ACC112 (cell line): ENCODE results near the gene KIR2DL1.
"Not testable (repeated sequence)": the region's sequence is repeated elsewhere in the genome, so short reads cannot be mapped to it uniquely, and the experiment has no call there.

Source experiments
- H2AFZ ChIP-seq: fragments of 200-600 bp; sonication (generic); one replicate; pipeline ENCODE4 v1.6.0; 2017; ENCODE audit warnings: antibody characterized with exemption, low read length; ENCODE audit not compliant: unreplicated experiment
- H3K27ac ChIP-seq: fragments of 200-600 bp; sonication (generic); 2 replicates; pipeline ENCODE4 v1.5.1; 2014; ENCODE audit warnings: low read depth, mild to moderate bottlenecking, antibody characterized with exemption, low read length, moderate library complexity
- H3K27me3 ChIP-seq: fragments of 200-600 bp; sonication (generic); 2 replicates; pipeline ENCODE4 v1.6.1; 2014; ENCODE audit warnings: mild to moderate bottlenecking, antibody characterized with exemption, low read length, moderate library complexity, mixed read lengths; ENCODE audit not compliant: insufficient read depth
- H3K36me3 ChIP-seq: fragments of 200-600 bp; sonication (generic); 2 replicates; pipeline ENCODE4 v1.6.1; 2016; ENCODE audit warnings: mild to moderate bottlenecking, antibody characterized with exemption, low read length, moderate library complexity, mixed read lengths; ENCODE audit not compliant: insufficient read depth
- H3K4me1 ChIP-seq: fragments of 200-600 bp; sonication (generic); one replicate; pipeline ENCODE4 v1.6.1; 2016; ENCODE audit warnings: low read length, mixed read lengths; ENCODE audit not compliant: insufficient read depth, unreplicated experiment, control insufficient read depth
- H3K4me3 ChIP-seq: fragments of 200-600 bp; sonication (generic); 2 replicates; pipeline ENCODE4 v1.5.1; 2014; ENCODE audit warnings: mild to moderate bottlenecking, low read depth, low read length
- H3K79me2 ChIP-seq: fragments of 200-600 bp; sonication (generic); one replicate; pipeline ENCODE4 v1.6.0; 2016; ENCODE audit warnings: low read length; ENCODE audit not compliant: control insufficient read depth, unreplicated experiment, insufficient read depth

The KIR2DL1 gene

DNA sequence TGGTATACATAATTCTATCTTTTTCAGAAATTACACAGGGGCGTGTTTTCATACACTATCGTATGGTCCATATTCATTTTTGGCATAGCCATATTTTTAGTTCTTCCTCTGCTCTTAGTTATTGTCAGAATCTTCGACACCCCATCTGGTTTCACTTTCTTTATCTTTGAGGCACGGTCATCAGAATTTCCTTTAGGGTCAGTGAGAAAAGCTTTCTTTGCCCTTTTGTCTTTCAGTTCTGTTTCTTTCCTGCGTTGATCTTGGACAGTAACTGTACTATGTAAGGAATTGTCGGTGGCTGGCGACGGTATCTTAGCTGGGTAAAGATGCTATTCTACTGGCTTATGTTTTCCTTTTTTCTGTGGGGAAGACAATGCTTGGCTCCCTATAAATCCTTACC, 23.2 kb downstream of the KIR2DL1 start:
- H2AFZ ChIP-seq = no peak overlapping the region

DNA sequence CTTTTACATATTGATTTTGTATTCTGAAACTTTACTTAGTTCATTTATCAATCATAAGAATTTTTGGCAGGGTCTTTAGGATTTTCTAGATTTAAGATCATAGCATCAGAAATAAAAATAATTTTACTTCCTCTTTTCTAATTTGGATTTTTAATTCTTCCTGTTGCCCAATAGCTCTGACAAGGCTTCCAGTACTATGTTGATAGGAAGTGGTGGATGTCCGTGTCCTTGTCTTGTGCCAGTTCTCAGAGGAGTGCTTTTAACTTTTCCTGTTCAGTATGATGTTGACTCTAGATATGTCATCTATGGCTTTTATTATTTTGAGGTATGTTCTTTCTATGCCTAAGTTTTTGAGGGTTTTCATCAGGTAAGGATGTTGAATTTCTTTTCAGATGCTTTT, 26.2 kb downstream of the KIR2DL1 start:
- H3K4me1 ChIP-seq = no peaks in the 10 kb centered on the region
- no peak overlapping the region for H2AFZ ChIP-seq
- no peak overlapping the region for H3K27ac ChIP-seq
- no peaks in the 10 kb centered on the region for H3K79me2 ChIP-seq
- H3K36me3 ChIP-seq = no peaks in the 10 kb centered on the region
- H3K4me3 ChIP-seq = no peak overlapping the region
- H3K27me3 ChIP-seq = no peaks in the 10 kb centered on the region

More for the DNA sequence above, 23.2 kb downstream of the KIR2DL1 start:
- H3K27ac ChIP-seq = no peak overlapping the region
- no peaks in the 10 kb centered on the region for H3K36me3 ChIP-seq
- no peaks in the 10 kb centered on the region for H3K79me2 ChIP-seq
- H3K4me3 ChIP-seq = peak overlapping the region; percentile 64
- H3K27me3 ChIP-seq = no peaks in the 10 kb centered on the region
- H3K4me1 ChIP-seq = no peaks in the 10 kb centered on the region

DNA sequence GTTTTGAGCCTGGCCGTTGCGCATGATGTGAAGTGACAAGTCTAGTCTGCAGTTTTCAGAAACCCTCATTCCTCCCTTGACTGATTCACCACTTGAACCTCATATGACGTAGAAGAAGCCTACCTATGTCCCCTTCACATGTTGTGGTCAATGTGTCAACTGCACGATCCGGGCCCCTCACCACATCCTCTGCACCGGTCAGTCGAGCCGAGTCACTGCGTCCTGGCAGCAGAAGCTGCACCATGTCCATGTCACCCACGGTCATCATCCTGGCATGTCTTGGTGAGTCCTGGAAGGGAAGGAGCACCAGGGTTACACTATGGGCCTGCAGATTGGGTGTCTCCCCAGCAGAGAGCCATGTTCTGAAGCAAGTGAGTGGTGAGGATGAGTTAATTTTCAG, 33.8 kb downstream of the KIR2DL1 start, which contains the start of gene KIR2DL4:
Gene KIR2DL4 (plus strand): TSS at position 201 of the 400 bp plus-strand sequence. CDS start 42 bp downstream, at position 243.
- Histone ChIP-seq H3K4me1 (no peaks in the 10 kb centered on the region), H3K4me3 (no peak within 1 kb of the TSS), H3K27me3 (no peaks in the 10 kb centered on the region), H3K36me3 (no peaks in the 10 kb centered on the region), H2AFZ (no peak within 1 kb of the TSS), H3K79me2 (no peaks in the 10 kb centered on the region), H3K27ac (no peak within 1 kb of the TSS)

DNA sequence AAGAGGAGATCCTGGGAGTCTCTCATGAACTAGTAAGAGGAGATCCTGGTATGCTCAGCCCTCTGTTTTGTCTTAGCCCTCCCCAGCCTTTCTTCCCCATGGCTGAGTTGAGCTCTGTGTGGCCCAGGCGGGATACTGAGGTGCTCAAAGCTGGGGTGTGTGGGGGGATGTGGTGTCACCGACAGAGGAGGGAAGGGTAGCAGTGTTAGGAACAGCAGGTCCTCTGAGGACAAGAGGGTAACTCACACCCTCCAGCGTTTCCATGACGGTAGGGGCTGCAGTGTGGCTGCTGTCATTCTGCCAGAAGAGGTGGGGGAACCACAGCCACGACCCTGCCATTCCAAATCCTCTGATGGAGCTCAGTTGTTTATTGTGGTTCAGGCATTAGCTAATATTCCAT, 34.5 kb downstream of the KIR2DL1 start:
- no peak overlapping the region for H3K4me3 ChIP-seq
- H3K4me1 ChIP-seq = no peaks in the 10 kb centered on the region
- no peak overlapping the region for H2AFZ ChIP-seq
- no peaks in the 10 kb centered on the region for H3K36me3 ChIP-seq
- H3K27me3 ChIP-seq = no peaks in the 10 kb centered on the region
- no peaks in the 10 kb centered on the region for H3K79me2 ChIP-seq
- no peak overlapping the region for H3K27ac ChIP-seq

DNA sequence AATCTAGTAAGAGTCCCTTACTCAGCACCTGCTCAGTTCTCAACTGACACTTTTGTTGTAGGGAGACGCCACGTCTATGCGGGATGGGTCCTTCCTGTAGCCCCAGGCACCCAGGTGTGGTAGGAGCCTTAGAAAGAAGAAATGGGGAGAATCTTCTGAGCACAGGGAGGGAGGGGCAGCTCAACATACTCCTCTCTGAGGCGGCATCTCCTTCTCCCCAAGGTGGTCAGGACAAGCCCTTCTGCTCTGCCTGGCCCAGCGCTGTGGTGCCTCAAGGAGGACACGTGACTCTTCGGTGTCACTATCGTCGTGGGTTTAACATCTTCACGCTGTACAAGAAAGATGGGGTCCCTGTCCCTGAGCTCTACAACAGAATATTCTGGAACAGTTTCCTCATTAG, 35.0 kb downstream of the KIR2DL1 start:
- Histone ChIP-seq H3K36me3 (no peaks in the 10 kb centered on the region), H3K4me1 (no peaks in the 10 kb centered on the region), H2AFZ (no peak overlapping the region), H3K27me3 (no peaks in the 10 kb centered on the region), H3K4me3 (no peak overlapping the region), H3K79me2 (no peaks in the 10 kb centered on the region), H3K27ac (no peak overlapping the region)

DNA sequence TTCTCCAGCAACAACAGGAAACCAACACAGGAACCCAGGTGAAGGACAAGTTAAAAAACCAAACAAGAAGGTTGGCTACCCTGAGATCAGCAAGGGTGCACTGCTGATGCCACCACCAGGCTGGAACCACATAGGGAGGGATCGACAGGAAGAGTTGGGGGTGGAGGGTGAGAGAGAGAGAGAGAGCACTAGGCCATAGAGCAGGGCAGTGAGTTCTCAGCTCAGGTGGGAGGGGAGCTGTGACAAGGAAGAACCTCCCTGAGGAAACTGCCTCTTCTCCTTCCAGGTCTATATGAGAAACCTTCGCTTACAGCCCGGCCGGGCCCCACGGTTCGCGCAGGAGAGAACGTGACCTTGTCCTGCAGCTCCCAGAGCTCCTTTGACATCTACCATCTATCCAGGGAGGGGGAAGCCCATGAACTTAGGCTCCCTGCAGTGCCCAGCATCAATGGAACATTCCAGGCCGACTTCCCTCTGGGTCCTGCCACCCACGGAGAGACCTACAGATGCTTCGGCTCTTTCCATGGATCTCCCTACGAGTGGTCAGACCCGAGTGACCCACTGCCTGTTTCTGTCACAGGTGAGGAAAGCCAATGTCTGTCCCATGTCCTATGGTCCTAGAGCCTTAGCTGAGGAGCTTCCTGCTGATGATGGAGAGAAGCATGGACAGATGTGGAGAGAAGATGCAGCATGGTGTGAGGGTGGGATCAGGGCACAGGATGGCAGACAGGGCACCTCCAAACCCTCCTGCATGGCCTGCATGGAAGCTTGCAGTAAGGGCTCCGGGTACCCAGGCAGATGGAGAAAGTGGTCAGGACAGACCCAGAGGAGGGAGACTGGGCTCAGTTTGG, 36.3 kb downstream of the KIR2DL1 start:
- H3K79me2 ChIP-seq = no peaks in the 10 kb centered on the region
- no peak overlapping the region for H2AFZ ChIP-seq
- no peak overlapping the region for H3K27ac ChIP-seq
- no peaks in the 10 kb centered on the region for H3K27me3 ChIP-seq
- H3K36me3 ChIP-seq = no peaks in the 10 kb centered on the region
- H3K4me1 ChIP-seq = no peaks in the 10 kb centered on the region
- no peak overlapping the region for H3K4me3 ChIP-seq

DNA sequence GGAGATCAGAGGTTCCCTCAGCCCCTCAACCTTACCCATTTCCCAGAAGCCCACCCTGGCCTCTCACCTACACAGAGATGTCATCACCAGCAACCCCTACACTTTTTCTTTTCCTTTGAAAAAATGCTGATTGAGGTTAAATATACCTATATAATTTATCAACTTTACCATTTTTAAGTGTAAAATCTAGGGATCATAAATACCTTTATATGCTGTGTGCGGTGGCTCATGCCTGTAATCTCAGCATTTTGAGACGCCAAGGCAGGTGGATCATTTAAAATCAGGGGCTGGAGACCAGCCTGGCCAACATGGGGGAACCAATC, 36.9 kb downstream of the KIR2DL1 start:
- no peaks in the 10 kb centered on the region for H3K27me3 ChIP-seq
- H3K4me1 ChIP-seq = no peaks in the 10 kb centered on the region
- no peak overlapping the region for H2AFZ ChIP-seq
- no peak overlapping the region for H3K27ac ChIP-seq
- H3K4me3 ChIP-seq = no peak overlapping the region
- H3K79me2 ChIP-seq = no peaks in the 10 kb centered on the region
- H3K36me3 ChIP-seq = no peaks in the 10 kb centered on the region

DNA sequence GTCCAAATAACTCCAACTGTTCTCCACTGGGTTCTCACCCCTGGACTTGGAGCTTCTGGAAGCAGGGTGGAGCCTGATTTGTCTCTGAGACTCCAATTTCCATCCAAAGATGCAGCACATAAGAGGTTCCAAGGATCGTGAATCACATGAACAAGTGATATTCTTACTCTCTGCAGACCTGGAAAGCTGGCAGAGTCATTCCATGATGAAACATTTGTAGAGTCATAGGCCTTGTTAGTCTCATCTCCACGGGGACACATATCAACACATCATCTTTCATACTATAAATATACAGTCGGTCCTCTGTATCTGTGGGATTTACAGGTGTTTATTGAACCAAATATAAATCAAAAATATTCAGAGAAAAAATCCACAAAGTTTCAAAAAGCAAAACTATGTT, 45.0 kb downstream of the KIR2DL1 start:
- H3K36me3 ChIP-seq, H3K27me3 ChIP-seq, H3K79me2 ChIP-seq, H2AFZ ChIP-seq, H3K4me3 ChIP-seq, H3K27ac ChIP-seq, H3K4me1 ChIP-seq: not testable (repeated sequence)

DNA sequence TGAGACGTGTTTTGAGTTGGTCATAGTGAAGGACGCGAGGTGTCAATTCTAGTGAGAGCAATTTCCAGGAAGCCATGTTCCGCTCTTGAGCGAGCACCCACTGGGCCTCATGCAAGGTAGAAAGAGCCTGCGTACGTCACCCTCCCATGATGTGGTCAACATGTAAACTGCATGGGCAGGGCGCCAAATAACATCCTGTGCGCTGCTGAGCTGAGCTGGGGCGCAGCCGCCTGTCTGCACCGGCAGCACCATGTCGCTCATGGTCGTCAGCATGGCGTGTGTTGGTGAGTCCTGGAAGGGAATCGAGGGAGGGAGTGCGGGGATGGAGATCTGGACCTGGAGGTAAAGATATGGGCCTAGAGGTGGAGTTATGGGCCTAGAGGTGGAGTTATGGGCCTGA, 46.7 kb downstream of the KIR2DL1 start, which contains the start of gene KIR3DL1:
Gene KIR3DL1 (plus strand): TSS at position 218 of the 400 bp plus-strand sequence.
- H3K79me2 ChIP-seq, H2AFZ ChIP-seq, H3K27me3 ChIP-seq, H3K4me3 ChIP-seq, H3K27ac ChIP-seq, H3K4me1 ChIP-seq, H3K36me3 ChIP-seq: not testable (repeated sequence)

DNA sequence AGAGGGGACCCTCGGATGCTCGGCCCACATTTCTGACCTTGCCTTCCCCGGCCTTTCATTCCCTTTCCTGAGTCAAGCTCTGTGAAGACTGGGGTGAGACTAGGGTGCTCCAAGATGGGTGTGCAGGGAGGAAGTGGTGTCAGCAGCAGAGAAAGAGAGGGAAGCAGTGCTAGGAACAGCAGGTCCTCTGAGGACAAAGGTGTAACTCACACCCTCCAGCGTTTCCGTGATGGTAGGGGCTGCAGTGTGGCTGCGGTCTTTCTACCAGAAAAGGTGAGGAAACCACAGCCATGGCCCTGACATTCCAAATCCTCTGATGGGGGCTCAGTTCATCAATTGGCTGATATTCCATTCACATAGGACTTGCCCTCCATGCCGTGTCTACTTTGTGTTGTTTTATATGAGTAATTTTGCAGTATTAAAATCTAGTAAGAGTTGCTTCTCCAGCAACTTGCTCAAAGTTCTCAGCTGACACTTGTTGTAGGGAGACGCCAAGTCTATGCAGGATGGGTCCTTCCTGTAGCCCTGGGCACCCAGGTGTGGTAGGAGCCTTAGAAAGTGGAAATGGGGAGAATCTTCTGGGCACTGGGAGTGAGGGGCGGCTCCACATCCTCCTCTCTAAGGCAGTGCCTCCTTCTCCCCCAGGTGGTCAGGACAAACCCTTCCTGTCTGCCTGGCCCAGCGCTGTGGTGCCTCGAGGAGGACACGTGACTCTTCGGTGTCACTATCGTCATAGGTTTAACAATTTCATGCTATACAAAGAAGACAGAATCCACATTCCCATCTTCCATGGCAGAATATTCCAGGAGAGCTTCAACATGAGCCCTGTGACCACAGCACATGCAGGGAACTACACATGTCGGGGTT, 48.3 kb downstream of the KIR2DL1 start:
- no peaks in the 10 kb centered on the region for H3K79me2 ChIP-seq
- no peaks in the 10 kb centered on the region for H3K4me1 ChIP-seq
- H3K4me3 ChIP-seq = no peak overlapping the region

DNA sequence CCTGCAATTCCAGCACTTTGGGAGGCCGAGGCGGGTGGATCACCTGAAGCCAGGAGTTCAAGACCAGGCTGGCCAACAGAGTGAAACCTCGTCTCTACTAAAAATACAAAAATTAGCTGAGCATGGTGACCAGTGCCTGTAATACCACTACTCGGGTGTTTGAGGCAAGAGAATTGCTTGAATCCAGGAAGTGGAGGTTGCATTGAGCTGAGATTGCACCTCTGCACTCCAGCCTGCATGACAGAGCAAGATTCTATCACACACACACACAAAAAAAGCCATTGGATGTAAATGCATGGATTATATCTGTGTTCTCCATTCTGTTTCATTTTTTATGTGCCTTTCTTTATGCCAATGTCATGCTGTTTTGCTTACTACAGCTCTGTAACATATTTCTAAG, 54.8 kb downstream of the KIR2DL1 start:
- not testable (repeated sequence) for H3K27ac ChIP-seq, H2AFZ ChIP-seq, H3K27me3 ChIP-seq

More for the DNA sequence above, 48.3 kb downstream of the KIR2DL1 start:
- no peak overlapping the region for H2AFZ ChIP-seq
- no peaks in the 10 kb centered on the region for H3K36me3 ChIP-seq
- no peaks in the 10 kb centered on the region for H3K27me3 ChIP-seq
- H3K27ac ChIP-seq = no peak overlapping the region

More for the DNA sequence above, 54.8 kb downstream of the KIR2DL1 start:
- not testable (repeated sequence) for H3K4me1 ChIP-seq, H3K79me2 ChIP-seq, H3K4me3 ChIP-seq, H3K36me3 ChIP-seq
